Measurements from ENCODE around the gene TIMM13.
"Not testable (repeated sequence)": the region's sequence is repeated elsewhere in the genome, so short reads cannot be mapped to it uniquely, and the experiment has no call there.

Gene TIMM13

DNA sequence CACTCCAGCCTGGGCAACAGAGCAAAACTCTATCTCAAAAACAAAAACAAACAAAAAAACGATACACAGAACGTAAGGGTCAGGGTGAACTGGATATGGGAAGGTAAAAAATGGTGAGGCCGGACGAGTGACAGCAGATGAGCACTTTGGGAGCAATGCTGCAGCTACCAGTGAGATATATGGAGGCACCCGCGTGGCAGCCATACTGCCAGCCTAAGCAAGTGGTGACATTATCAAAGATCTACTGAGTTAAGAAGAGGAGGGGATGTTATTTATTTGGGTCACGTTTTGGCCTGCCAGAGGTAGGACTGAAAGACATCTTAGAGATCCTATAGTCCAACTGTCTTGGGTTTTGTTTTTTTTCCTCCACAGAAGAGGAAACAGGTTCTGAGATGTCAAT, 14.2 kb downstream of the TIMM13 start:
- no peak for DNase-seq

DNA sequence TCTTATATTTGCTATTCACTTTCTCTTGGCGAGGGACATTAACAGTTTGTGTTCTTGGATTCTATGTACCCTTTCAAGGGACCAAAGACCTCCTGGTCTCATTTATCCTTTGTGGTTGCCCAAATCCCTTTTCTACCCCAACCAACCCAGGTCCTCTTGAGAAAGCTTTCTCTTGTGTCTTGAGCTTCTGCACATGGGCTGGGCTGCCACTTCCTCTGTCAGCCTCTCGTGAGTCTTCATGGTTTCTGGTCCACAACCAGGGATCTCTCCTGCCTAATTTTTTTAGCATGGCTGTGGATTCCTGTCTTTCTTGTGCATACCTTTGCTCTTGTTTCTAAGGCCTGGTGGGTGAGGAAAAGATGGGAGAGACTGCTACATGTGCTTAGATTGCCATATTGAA, 14.9 kb downstream of the TIMM13 start:
- no peak for DNase-seq

DNA sequence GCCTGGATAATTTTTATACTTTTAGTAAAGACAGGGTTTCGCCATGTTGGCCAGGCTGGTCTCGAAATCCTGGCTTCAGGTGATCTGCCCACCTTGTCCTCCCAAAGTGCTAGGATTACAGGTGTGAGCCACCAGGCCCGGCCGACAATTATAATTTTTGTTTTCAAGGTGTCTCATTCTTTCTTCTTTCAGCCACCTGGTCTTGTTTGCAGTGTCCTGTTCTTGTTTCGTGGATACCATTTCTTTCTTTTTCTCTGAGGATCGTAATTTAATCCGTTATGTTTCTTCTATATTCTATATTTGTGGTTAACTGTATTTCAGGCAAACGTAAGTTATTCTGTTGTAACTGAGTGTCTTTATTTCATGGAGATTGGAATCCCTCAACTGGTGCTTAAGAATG, 15.7 kb downstream of the TIMM13 start:
- DNase-seq = no peak

DNA sequence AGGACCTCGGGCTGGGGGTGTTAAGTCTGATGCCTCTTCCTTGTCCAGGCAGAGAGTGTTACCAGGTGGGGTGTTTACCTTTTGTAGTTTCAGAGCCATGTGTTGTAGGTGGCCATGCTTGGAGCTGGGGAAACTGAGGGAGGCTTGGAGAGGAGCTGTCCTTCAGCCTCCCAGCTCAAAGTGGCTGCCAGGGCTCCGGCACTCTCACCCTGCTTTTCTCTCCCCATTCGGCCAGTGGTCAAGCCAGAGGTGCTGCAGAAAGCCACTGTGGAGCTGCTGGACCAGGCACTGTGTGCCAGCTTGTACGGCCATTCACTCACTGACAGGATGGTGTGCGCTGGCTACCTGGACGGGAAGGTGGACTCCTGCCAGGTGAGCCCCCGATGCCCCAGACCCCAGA, 17.4 kb downstream of the TIMM13 start:
- DNase-seq = no peak

DNA sequence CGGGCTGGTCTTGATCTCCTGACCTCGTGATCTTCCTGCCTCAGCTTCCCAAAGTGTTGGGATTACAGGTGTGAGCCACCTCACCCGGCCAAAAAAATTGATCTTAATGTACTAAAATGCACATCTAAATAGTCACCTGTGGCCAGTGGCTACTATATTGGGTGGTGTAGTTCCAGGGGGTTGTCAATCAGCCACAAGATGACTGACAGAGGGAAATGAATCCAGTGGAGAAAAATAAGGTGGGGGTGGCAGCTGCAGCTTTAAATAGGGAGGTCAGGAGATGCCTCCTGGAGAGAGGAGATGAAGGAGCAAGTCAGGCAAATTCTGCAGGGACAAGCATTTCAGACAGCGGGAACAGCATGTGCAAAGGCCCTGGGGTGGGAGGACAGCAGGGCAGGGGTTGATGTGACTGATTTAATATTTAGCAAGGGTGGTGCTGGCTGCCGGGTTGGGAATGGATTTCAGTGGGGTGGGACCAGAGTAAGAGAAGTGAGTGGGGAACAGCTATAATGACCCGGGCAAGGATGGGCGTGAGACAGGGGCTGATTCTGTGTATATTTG, 18.0 kb downstream of the TIMM13 start:
- no peak for DNase-seq

DNA sequence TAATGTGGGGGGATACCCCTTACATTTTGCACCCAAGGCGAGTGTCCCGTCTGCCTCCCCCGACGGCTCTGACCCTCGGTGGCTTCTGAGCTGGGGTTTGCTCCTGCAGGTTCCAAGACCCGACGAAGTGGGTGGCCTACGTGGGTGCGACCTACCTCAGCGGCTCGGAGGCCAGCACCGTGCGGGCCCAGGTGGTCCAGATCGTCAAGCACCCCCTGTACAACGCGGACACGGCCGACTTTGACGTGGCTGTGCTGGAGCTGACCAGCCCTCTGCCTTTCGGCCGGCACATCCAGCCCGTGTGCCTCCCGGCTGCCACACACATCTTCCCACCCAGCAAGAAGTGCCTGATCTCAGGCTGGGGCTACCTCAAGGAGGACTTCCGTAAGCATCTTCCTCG, 19.1 kb downstream of the TIMM13 start:
- DNase-seq = no peak

DNA sequence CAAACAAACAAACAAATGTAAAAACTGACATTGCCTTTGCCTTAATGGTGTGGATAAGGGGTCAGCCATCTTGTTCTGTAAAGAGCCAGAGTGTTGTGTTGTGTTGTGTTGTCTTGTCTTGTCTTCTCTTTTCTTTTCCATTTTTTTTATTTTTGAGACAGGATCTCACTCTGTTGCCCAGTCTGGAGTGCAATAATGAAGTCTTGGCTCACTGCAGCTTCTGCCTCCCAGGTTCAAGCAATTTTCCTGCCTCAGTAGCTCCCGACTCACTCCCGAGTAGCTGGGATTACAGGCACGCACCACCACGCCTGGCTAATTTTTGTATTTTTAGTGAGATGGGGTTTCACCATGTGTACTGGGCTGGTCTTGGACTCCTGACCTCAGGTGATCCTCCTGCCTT, 27.8 kb downstream of the TIMM13 start:
- DNase-seq = no peak

DNA sequence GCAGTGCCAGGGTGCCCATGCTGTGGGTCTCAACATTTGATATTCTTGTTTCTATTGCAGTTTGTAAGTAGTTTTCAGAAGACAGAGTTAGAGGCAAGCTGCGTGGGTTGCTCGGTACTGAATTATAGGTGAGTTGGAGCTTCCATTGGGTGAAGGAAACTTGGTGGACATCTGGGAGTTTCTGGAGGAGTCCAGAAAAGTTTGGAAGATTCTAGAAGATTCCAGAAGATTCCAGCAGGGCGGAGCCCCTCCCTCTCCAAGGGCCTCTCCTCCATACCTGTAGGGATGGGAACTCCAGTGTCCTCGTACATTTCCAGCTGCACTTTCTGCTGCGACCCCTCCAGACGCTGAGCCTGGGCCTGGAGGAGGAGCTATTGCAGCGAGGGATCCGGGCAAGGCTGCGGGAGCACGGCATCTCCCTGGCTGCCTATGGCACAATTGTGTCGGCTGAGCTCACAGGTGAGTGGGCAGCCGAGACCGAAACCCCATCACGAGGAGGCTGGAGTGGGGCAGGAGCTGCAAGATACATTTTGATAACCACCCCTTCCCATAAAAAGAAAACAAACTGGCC, 28.6 kb downstream of the TIMM13 start:
- no peak for DNase-seq

DNA sequence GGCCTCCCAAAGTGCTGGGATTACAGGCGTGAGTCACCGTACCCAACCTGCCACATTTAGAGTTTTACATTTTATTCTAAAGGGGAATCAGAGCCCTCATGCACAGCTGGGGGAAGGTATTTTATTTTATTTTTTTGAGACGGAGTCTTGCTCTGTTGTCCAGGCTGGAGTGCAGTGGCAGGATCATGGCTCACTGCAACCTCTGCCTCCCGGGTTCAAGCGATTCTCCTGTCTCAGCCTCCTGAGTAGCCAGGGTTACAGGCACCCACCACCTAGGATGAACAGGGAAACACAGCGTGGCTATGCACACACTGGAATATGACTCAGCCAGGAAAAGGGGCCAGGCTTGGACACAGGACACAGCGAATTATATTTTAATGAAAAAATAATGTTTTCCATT, 30.2 kb downstream of the TIMM13 start:
- DNase-seq = not testable (repeated sequence)

DNA sequence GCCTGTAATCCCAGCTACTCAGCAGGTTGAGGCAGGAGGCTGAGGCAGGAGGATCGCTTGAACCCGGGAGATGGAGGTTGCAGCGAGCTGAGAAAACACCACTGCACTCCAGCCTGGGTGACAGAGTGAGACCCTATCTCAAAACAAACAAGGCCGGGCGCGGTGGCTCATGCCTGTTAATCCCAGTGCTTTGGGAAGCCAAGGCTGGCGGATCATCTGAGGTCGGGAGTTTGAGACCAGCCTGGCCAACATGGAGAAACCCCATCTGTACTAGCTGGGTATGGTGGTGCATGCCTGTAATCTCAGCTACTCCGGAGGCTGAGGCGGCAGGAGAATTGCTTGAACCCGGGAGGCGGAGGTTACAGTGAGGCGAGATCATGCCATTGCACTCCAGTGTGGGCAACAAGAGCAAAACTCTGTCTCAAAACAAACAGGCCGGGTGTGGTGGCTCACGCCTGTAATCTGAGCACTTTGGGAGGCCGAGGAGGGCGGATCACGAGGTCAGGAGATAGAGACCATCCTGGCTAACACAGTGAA, 32.0 kb downstream of the TIMM13 start:
- DNase-seq = not testable (repeated sequence)

DNA sequence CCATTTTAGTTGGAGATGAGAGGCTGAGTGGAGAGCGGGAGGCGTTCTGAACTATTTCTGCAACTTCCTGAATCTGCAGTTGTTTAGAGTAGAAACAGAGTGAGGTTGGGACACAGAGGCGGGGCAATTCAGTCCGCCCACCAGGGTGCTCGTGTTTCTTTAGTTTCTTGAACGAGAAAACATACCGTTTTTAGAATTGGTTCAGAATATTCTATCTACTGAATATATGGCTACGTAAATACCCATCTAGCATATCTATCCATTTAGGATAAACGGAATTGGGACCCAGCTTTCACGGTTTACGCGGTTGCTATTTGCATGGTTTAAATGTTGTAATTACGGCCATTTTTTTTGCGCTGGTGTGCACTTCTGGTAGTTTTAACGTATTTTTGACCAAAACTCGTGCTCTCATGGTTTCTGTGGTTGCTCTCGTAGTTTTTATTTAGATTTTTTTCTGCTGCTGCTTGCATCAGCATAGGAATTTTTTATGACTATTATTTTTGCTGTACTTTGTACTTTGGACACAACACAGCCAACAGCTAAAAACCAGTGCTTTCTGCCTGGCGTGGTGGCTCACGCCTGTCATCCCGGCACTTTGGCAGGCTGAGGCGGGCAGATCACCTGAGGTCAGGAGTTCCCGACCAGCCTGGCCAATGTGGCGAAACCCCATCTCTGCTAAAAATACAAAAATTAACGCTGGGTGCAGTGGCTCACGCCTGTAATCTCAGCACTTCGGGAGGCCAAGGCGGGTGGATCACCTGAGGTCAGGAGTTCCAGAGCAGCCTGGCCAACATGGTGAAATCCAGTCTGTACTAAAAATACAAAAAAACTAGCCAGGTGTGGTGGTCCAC, 32.7 kb downstream of the TIMM13 start:
- DNase-seq = no peak

DNA sequence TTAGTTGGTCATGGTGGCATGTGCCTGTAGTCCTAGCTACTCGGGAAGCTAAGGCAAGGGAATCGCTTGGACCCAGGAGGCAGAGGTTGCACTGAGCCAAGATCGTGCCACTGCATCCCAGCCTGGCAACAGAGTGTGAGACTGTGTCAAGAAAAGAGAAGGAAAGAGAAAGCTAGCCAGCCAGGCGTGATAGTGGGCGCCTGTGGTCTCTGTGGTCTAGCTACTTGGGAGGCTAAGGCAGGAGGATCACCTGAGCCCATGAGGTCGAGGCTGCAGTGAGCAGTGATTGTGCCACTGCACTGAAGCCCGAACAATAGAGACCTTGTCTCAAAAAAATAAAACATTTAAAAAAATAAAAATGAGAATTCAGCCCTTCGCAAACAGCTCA, 33.3 kb downstream of the TIMM13 start:
- DNase-seq = no peak

DNA sequence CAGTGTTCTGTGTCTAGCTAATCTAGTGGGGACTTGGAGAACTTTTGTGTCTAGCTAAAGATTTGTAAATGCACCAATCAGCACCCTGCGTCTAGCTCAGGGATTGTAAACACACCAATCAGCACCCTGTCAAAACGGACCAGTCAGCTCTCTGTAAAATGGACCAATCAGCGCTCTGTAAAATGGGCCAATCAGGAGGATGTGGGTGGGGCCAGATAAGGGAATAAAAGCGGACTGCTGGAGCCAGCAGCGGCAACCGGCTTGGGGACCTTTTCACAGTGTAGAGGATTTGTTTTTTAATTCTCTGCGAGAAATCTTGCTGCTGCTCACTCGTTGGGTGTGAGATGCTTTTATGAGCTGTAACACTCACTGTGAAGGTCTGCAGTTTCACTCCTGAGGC, 34.5 kb downstream of the TIMM13 start:
- DNase-seq = not testable (repeated sequence)

DNA sequence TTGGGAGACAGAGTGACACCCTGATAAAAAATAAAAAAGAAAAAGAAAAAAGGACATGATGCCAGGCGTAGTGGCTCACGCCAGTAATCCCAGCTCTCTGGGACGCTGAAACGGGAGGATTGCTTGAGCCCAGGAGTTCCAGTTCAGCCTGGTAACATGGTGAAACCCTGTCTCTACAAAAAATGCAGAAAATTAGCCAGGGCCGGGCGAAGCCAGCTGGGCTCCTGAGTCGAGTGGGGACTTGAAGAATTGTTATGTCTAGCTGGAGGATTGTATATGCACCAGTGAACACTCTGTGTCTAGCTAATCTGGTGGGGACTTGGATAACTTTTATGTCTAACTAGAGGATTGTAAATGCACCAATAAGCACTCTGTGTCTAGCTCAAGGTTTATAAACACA, 35.0 kb downstream of the TIMM13 start:
- DNase-seq = no peak

DNA sequence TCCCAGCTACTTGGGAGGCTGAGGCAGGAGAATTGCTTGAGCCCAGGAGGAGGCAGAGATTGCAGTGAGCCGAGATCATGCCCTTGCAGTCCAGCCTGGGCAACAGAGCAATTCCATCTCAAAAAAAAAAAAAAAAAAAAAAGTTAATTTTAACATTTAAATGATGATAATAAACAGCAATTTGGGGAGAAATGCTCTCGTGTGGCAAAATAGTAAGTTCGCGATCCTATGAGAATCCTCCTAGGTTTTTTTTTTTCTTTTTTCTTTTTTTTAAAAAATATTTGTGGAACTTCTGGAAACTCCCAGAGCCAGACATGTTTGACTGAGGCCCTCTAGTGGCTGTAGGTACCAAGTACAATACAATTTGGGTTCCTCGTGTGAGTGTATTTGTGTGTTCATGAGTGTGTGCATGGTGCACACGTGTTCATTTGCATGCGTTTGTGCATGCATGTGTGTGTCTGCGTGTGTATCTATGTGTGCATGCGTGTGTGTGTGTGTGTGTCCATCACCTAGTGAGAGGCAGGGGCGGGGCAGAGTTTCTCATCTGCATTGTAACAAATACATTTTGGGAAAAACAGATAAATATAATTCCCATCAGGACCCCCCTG, 36.2 kb downstream of the TIMM13 start:
- DNase-seq = peak; percentile 14

DNA sequence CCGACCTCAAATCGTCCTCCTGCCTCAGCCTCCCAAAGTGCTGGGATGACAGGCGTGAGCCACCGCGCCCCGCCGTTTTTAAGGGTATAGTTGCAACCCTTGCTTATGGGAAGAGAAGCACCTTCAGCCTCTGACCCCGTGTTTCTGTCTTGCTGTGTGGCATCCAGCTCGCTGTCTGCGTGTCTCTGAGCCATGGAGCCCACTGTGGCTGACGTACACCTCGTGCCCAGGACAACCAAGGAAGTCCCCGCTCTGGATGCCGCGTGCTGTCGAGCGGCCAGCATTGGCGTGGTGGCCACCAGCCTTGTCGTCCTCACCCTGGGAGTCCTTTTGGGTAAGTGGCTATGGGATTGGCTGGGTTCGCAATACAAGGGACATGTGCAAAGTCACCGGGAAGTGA, 37.8 kb downstream of the TIMM13 start:
- no peak for DNase-seq

DNA sequence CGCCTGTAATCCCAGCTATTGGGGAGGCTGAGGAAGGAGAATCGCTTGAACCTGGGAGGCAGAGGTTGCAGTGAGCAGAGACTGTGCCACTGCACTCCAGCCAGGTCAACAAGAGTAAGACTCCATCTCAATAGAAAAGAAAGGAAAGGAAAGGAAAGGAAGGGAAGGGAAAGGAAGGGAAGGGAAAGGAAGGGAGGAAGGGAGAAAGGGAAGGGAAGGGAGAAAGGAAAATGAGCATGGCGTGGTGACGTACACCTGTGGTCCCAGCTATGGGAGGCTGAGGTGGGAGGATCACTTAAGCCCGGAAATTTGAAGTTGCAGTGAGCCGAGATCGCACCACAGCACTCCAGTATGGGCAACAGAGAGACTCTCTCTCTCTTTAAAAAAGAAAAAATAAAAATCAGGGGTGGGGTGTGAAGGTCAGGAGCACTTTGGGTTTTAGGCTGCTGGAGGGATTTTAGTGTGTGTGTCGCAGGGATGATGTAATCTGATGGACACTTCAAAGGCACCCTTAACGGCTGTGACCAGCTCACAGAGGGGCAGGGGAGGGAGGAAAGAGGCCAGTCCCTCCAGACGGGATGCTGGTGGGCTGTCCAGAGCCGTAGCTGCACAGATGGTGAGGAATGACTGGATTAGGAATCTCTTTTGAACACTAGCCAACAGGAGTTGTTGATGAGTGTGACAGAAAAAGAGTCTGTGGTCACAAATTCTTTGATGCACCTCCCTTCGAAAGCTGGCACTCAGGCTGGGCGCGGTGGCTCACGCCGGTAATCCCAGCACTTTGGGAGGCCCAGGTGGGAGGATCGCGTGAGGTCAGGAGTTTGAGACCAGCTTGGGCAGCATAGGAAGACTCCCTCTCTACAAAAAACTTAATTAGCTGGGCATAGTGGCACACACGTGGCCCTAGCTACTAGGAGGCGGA, 39.8 kb downstream of the TIMM13 start:
- DNase-seq = no peak

DNA sequence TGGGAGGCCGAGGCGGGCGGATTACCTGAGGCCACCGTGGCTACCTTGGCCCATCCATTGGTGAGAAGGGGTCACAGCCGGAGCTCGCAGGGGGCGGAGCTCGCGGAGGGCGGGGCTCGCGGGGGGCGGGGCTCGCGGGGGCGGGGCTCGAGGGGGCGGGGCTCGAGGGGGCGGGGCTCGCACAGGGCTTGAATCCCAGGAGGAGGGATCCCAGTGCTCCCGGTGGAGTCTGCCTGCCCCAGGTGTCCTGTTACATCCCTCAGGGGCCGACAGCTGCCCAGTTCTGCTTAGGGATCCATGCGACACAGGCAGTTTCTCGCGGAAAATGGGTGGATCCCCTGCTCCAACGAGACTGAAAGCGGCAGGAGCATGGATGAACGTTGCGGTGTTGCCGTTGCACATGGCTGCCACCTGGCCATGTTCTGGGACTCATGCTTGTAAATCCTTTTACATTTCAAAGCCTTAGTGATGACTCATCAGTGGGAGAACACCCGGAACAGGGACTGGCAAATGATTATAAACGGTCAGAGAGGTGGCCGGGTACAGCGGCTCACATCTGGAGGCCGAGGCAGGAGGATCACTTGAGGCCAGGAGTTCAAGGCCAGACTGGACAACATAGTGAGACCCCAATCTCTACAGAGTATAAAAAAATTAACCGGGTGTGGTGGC, 42.2 kb downstream of the TIMM13 start:
- no peak for DNase-seq

DNA sequence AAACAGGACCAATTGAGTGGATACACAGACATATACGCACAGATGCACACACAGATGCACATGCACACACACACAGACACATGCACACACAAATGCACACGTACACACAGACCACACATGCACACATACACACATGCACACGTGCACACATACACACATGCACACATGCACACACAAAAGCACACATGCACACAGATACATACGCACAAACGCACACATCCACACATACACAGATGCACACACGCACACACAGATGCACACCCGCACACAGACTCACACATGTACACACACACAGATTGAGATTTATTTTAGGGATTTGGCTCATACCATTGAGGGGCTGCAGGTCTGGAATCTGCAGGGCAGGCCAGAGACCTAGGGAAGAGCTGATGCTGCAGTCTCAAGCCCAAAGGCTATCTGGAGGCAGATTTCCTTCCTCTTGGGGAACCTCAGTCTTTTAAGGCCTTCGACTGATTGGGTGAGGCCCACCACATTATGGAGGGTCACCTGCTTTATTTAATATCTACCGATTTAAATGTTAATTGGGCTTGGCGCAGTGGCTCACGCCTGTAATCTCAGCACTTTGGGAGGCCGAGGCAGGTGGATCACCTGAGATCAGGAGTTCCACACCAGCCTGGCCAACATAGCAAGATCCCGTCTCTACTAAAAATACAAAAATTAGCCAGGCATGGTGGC, 44.7 kb downstream of the TIMM13 start:
- DNase-seq = no peak

DNA sequence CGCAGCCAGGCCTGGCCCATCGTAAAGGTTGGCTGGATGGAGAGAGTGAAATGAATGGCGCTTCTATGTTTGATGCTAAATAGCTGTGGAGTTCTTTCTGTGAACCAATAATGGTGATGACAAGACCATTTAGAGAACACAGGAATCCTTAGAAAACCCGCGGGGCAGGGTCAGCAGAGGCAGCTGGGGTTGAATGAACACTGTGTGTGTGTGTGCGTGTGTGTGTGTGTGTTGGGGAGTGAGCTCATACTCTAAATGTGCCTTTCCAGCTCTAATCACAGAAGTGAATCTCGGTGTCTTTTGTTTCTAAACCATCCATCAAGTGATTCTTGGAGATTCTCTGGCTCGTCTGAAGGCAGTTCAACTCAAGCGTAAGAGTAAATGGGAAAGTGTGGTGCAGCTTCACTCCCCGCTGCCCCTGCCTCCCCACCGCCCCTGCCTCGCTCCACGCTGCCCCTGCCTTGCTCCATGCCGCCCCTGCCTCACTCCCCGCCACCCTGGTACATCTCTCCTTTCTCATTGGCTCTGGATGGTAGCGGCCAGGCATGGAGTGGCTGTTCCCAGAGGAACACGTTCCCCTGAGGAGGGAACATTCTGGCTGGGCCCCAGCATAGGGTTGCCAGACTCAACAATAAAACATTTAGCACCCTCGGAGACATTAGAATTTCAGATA, 46.1 kb downstream of the TIMM13 start:
- no peak for DNase-seq

DNA sequence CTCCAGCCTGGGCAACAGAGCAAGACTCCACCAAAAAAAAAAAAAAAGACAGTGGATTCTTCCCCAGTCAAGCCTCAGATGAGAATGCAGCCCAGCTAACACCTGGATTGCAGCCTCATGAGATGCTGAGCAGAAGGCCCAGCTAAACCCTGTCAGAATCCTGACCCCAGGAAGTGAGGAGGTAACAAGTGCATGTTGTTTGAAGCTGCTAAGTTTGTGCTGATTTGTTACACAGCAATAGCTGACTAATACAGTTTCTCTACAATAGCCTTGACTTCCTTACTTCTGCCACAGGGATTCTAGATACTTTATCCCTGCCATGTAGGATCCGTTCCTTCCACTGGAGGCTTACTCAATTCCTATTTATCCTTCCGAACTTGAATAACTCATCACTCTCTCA, 46.8 kb downstream of the TIMM13 start:
- DNase-seq = no peak
